Prostate gland (tissue), 2 donors: ENCODE measurements around the gene LRP8.

Experiments used
- CTCF ChIP-seq, 4 experiments: fragments of 200-600 bp in 2 of 4; fragments of 450-650 bp in 2 of 4; sonication (generic) in 2 of 4; IDR thresholded peaks; 1 replicate in 3 of 4; 2 replicates in 1 of 4; pipeline ENCODE4 v1.5.1; 2016 to 2019; ENCODE audit warnings: antibody characterized with exemption in 4 of 4, mild to moderate bottlenecking in 2 of 4, moderate library complexity in 2 of 4
- POLR2A ChIP-seq: fragments of 450-650 bp; IDR thresholded peaks from one replicate; pipeline ENCODE4 v1.6.1; 2016; ENCODE audit warnings: antibody characterized with exemption, mild to moderate bottlenecking

GRCh38 chr1:53220962-53221286, 106.9 kb downstream of the LRP8 start:
- TF ChIP-seq POLR2A, result no peak
- no peak for TF ChIP-seq CTCF (IDR thresholded peaks at IDR 0.05)
